ENCODE results near the gene COL28A1.

Gene COL28A1

GRCh38 chr7:7486362-7486761 is 49.3 kb downstream of the COL28A1 start:
- Histone ChIP-seq H3K27ac (ENCODE audit: low read depth, low read length) (no peak overlapping the region), H3K9me3 (ENCODE audit: insufficient read depth, low read length) (0 out of 2 replicates have a peak, but pooled peaks cover 12% of the 10 kb centered on the region), H3K9ac (ENCODE audit: low read length) (no peak overlapping the region), H2AFZ (ENCODE audit: low read depth, low read length, severe bottlenecking) (no peak overlapping the region), H4K20me1 (ENCODE audit: low read depth, low read length) (no peaks in the 10 kb centered on the region), H3K4me2 (ENCODE audit: low read depth, low read length, poor library complexity, severe bottlenecking) (no peak overlapping the region), H3K79me2 (ENCODE audit: insufficient read depth, low read length) (no peaks in the 10 kb centered on the region), H3K36me3 (ENCODE audit: low read length) (no peaks in the 10 kb centered on the region), H3K4me3 (ENCODE audit: insufficient read depth, low read length, poor library complexity, severe bottlenecking) (no peak overlapping the region), H3K9me2 (replicated peaks; ENCODE audit: insufficient read depth, low read length) (no peaks in the 10 kb centered on the region), H3K27me3 (ENCODE audit: low read length) (no peaks in the 10 kb centered on the region), H3F3A (ENCODE audit: insufficient read depth) (no peaks in the 10 kb centered on the region)
- TF ChIP-seq EZH2phosphoT487 (conservative IDR thresholded peaks at IDR 0.05; ENCODE audit: low read length), result no peak
- TF ChIP-seq CTCF (IDR thresholded peaks at IDR 0.05; ENCODE audit: insufficient read depth, low read length, poor library complexity, severe bottlenecking), result no peak

DNA sequence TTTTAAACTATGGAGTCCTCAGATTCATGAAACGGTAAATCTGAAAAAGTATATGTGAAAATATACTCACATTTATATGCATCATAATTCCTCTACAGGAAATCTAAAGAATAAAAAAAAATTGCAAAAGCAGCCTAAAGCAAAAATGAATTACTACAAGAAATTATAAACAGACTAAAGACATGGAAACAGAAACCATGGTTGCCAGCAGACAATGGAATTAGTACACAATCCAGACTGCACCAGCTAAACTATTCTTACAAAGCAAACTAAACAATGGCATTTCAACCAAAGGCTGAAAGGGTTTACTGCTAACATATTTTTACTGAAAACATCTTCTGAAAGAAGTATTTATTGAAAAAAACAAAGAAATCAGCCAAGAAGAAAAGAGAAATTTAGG is 51.6 kb downstream of the COL28A1 start:
- H2AFZ ChIP-seq (ENCODE audit: low read depth, low read length, severe bottlenecking), result no peak overlapping the region
- no peaks in the 10 kb centered on the region for H3K36me3 ChIP-seq (ENCODE audit: low read length)

GRCh38 chr7:7481802-7482201 is 53.9 kb downstream of the COL28A1 start:
- Histone ChIP-seq H3K9me3 (ENCODE audit: insufficient read depth, low read length) (0 out of 2 replicates have a peak, but pooled peaks cover 8% of the 10 kb centered on the region), H3K27ac (ENCODE audit: low read depth, low read length) (no peak overlapping the region), H3K4me3 (ENCODE audit: insufficient read depth, low read length, poor library complexity, severe bottlenecking) (no peak overlapping the region), H3F3A (ENCODE audit: insufficient read depth) (no peaks in the 10 kb centered on the region), H3K9me2 (replicated peaks; ENCODE audit: insufficient read depth, low read length) (no peaks in the 10 kb centered on the region), H2AFZ (ENCODE audit: low read depth, low read length, severe bottlenecking) (no peak overlapping the region), H3K27me3 (ENCODE audit: low read length) (no peaks in the 10 kb centered on the region), H3K36me3 (ENCODE audit: low read length) (no peaks in the 10 kb centered on the region), H3K79me2 (ENCODE audit: insufficient read depth, low read length) (no peaks in the 10 kb centered on the region), H3K4me2 (ENCODE audit: low read depth, low read length, poor library complexity, severe bottlenecking) (no peak overlapping the region), H3K9ac (ENCODE audit: low read length) (no peak overlapping the region), H4K20me1 (ENCODE audit: low read depth, low read length) (no peaks in the 10 kb centered on the region)
- TF ChIP-seq CTCF (IDR thresholded peaks at IDR 0.05; ENCODE audit: insufficient read depth, low read length, poor library complexity, severe bottlenecking) (no peak), EZH2phosphoT487 (conservative IDR thresholded peaks at IDR 0.05; ENCODE audit: low read length) (no peak)

More for the DNA sequence above, 51.6 kb downstream of the COL28A1 start:
- no peaks in the 10 kb centered on the region for H3K9me2 ChIP-seq (replicated peaks; ENCODE audit: insufficient read depth, low read length)
- H3K9me3 ChIP-seq (ENCODE audit: insufficient read depth, low read length), result 0 out of 2 replicates have a peak, but pooled peaks cover 12% of the 10 kb centered on the region
- no peak overlapping the region for H3K27ac ChIP-seq (ENCODE audit: low read depth, low read length)
- H3K4me3 ChIP-seq (ENCODE audit: insufficient read depth, low read length, poor library complexity, severe bottlenecking), result no peak overlapping the region
- no peak overlapping the region for H3K9ac ChIP-seq (ENCODE audit: low read length)
- no peak overlapping the region for H3K4me2 ChIP-seq (ENCODE audit: low read depth, low read length, poor library complexity, severe bottlenecking)
- H3F3A ChIP-seq (ENCODE audit: insufficient read depth), result no peaks in the 10 kb centered on the region
- H4K20me1 ChIP-seq (ENCODE audit: low read depth, low read length), result no peaks in the 10 kb centered on the region
- no peaks in the 10 kb centered on the region for H3K27me3 ChIP-seq (ENCODE audit: low read length)
- H3K79me2 ChIP-seq (ENCODE audit: insufficient read depth, low read length), result no peaks in the 10 kb centered on the region
- TF ChIP-seq CTCF (IDR thresholded peaks at IDR 0.05; ENCODE audit: insufficient read depth, low read length, poor library complexity, severe bottlenecking), result no peak
- no peak for TF ChIP-seq EZH2phosphoT487 (conservative IDR thresholded peaks at IDR 0.05; ENCODE audit: low read length)

Measured in SU-DHL-6 (cell line).